ENCODE measurements around the gene PURB.
A peak's percentile ranks its signal among the peaks of the same experiment; 100 is the strongest.
"Not testable (repeated sequence)": the region's sequence is repeated elsewhere in the genome, so short reads cannot be mapped to it uniquely, and the experiment has no call there.

The PURB gene

DNA sequence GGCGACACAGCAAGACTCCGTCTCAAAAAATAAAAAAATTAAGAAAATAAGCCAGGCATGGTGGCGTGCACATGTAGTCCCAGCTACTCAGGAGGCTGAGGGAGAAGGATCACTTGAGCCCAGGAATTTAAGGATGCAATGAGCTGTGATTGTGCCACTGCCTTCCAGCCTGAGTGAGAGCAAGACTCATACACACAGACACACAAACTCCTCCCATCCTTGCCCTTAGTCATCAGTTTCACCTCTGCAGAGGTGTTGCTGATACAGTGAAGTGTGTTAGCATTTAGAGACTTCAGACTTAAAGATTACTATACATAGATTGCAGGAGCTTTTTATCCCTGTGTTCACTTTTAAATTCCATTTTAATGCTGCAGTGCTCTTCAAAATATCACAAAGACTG, 31.9 kb downstream of the PURB start:
- peaks cover 3 to 12% of the 10 kb centered on the region in 2 donors for H3K4me1 Mint-ChIP-seq
- DNase-seq (no peak), ATAC-seq (replicated peaks) (no peak)
- H3K9me3 Mint-ChIP-seq, result no peaks in the 10 kb centered on the region
- no peaks in the 10 kb centered on the region for H3K27me3 Mint-ChIP-seq
- no peak overlapping the region for H3K4me3 Mint-ChIP-seq
- H3K36me3 Mint-ChIP-seq, result no peaks in the 10 kb centered on the region
- H3K27ac Mint-ChIP-seq, result no peak overlapping the region

DNA sequence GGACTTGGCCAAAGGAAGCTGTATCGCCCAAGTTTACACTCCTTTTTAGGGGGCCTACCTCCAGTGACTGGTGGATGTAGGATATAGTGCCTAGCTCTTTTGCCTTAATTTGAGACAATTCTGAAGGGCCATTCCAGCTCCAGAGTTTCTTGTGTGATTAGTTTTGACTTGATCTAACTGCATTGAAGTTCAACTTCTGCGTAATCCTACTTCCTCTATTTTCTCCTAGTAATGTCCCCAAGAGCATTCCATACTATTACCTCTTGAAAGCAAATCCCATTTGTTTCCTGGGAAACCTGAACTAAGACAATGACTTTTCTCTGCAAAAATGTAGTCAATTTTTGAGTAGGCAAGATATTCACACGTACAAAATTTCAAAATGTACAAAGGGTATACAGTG, 32.7 kb downstream of the PURB start:
- ATAC-seq (replicated peaks), result no peak
- Mint-ChIP-seq H3K27me3 (no peaks in the 10 kb centered on the region), H3K27ac (no peak overlapping the region), H3K36me3 (no peaks in the 10 kb centered on the region), H3K9me3 (no peaks in the 10 kb centered on the region), H3K4me3 (no peak overlapping the region), H3K4me1 (peaks cover 3 to 12% of the 10 kb centered on the region in 2 donors)
- DNase-seq, result no peak

DNA sequence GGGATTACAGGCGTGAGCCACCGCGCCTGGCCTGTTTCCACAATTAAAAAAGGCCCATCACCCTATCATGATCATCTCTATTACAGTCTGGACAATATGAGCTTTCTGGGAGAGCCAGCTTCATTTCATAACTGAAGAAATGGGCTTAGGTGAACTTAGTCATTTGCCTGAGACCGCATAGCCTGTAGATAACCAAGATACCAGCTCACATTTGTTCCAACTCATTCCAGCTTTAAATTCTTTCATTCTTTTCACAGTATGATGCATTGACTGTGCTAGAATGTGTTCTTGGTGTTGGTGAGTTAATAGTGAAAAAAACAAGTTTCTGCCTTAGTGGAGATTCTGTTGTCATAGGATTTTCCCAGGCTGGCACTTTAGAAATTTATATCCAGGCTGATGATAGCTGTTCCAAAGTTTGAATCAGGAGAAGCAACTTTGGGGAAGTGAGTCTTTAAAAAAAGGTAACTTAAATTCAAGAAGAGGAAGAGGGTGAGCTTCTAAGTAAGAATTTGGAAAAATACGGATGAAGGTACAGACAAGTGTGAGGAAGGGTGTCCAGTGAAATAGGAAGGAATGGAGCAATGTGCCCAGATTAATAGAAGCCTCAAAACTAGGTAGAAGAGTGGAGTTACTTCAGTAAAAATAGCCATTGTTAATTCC, 35.3 kb downstream of the PURB start:
- no peaks in the 10 kb centered on the region for H3K27me3 Mint-ChIP-seq
- no peaks in the 10 kb centered on the region for H3K36me3 Mint-ChIP-seq
- no peak for DNase-seq
- no peak for ATAC-seq (replicated peaks)
- H3K4me1 Mint-ChIP-seq, result peaks cover 10 to 26% of the 10 kb centered on the region in 2 donors
- no peaks in the 10 kb centered on the region for H3K9me3 Mint-ChIP-seq
- H3K27ac Mint-ChIP-seq, result no peak overlapping the region
- peak overlapping the region; percentile 60 to 64 for H3K4me3 Mint-ChIP-seq

DNA sequence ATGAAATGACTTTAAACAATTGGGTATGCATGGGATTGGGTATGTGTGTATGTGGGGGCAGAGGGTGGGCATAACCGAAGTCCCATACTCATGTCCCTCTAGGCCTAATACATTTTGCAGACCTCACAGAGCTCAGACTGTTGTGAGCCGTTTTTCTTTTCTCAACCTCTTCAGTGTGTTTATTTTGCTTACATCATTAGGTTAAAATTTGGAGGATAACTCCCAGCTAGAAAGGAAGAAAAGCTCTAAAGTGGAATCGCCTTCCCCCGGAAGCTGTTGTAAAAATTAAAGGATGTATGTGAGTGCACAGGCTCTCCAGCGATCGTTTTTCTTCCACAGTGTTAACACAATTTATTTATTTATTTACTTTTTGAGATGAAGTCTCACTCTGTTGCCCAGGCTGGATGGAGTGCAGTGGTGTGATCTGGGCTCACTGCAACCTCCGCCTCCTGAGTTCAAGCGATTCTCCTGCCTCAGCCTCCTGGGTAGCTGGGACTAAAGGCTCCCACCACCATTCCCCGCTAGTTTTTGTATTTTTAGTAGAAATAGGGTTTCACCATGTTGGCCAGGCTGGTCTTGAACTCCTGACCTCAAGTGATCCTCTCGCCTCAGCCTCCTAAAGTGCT, 36.0 kb downstream of the PURB start:
- no peaks in the 10 kb centered on the region for H3K27me3 Mint-ChIP-seq
- H3K4me3 Mint-ChIP-seq, result peak overlapping the region; percentile 60 to 90
- H3K36me3 Mint-ChIP-seq, result no peaks in the 10 kb centered on the region
- no peaks in the 10 kb centered on the region for H3K9me3 Mint-ChIP-seq
- no peak for ATAC-seq (replicated peaks)
- H3K4me1 Mint-ChIP-seq, result peaks cover 13 to 29% of the 10 kb centered on the region in 2 donors
- no peak overlapping the region for H3K27ac Mint-ChIP-seq
- DNase-seq, result no peak

DNA sequence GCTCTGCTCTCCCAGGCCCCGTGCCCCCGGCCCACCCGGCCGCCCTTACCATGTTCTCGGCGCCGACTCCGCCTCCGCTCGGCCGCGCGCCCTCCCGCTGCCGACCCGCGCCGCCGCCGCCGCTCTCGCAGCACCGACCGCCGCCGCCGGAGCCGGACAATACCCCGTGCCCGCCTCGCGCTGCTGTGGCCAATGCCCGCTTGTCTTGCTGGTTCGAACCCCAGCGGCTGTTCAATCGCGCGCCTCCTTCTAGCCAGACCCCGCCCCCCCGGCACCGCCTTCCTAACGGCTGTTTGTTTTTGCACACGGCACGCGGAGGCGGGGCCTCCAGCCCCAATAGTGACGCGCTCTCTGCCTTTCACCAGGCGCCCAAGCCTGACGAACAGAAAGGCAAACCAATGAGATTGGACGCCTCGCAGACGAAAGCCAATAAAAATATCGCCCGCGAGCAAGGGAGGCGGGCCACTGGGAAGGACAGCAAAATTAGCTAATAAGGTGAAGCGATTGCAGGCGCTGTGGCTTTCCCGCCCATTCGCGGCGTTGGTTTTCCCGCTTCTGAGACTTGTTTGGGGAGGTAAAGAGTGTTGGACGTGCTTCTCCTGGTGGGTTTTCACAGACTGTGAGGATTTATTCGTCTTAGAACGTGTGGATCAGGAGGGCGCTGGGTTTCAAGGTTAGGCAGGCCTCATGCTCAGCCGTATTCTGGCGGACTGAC, 37.3 kb downstream of the PURB start, which contains the start of gene H2AZ2:
Gene H2AZ2 (minus strand): TSS at position 168 of the 715 bp plus-strand sequence. CDS start 116 bp downstream, at position 52.
- Mint-ChIP-seq H3K4me3 (peak within 1 kb of the TSS; percentile 90 to 94), H3K27ac (peak within 1 kb of the TSS; percentile 98), H3K27me3 (no peaks in the 10 kb centered on the region), H3K9me3 (no peaks in the 10 kb centered on the region), H3K4me1 (peaks cover 13 to 35% of the 10 kb centered on the region in 2 donors), H3K36me3 (no peaks in the 10 kb centered on the region)
- ATAC-seq (replicated peaks), result peak; percentile 89
- peak; percentile 99 for DNase-seq

DNA sequence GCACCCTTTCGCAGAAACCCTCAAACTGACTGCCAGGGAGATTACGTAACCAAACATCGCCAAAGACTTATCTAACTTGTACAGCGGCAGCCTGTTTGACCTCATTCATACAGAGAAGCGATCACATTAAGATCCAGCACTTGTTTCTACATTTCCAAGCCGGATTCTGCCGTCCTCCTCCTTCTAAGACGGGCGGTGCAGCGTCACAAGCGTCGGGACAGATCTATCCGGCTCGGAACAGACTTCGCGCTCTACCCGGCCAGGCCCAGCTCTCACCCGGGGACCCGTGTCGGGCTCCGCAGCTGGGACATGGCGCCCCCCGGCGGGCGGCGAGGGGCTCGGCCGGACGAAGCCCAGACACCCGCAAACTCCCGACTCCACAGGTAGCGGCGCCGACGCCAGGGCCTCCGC, 37.8 kb downstream of the PURB start:
- ATAC-seq (replicated peaks) (peak; percentile 76 to 78), DNase-seq (peak; percentile 87)
- Mint-ChIP-seq H3K4me3 (peak overlapping the region; percentile 90 to 94), H3K4me1 (peaks cover 14 to 39% of the 10 kb centered on the region in 2 donors), H3K36me3 (peaks cover 2 to 4% of the 10 kb centered on the region in 2 donors), H3K9me3 (no peaks in the 10 kb centered on the region), H3K27ac (peak overlapping the region; percentile 98), H3K27me3 (no peaks in the 10 kb centered on the region)

DNA sequence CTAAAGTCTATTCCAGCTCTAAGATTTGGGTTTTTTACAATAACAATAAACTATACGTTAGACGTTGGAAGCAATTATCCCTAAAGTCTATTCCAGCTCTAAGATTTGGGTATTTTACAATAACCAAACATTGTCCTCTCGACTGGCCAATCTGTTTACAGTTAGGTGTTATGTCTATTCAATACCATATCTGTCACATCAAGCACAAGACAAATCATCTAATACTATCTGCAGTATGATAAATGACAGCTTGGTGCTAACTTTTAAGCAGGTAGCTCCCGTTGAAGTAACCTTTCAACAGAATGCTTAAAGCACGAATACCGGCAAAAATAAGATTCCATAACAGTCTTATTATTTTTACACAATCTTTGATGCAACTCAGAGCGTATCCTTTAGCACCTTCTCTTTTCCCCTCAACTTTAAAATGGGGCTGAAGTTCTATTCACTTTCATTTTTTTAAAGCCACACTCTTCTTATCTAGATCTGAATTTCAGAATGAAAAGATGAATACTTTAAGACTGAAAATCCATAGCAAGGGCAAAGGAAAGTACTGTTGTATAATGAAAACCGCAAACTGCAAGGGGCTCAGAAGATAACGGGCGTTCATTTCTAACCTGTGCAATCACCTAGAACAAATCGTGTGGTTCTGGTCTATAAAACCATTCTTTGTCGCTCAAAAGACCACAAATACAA, 38.4 kb downstream of the PURB start:
- peaks cover 18 to 44% of the 10 kb centered on the region in 2 donors for H3K4me1 Mint-ChIP-seq
- H3K4me3 Mint-ChIP-seq, result peak overlapping the region; percentile 90 to 94
- no peak for ATAC-seq (replicated peaks)
- H3K9me3 Mint-ChIP-seq, result no peaks in the 10 kb centered on the region
- no peak for DNase-seq
- H3K27me3 Mint-ChIP-seq, result no peaks in the 10 kb centered on the region
- H3K36me3 Mint-ChIP-seq, result peaks cover 6 to 7% of the 10 kb centered on the region in 2 donors
- H3K27ac Mint-ChIP-seq, result peak overlapping the region; percentile 98

DNA sequence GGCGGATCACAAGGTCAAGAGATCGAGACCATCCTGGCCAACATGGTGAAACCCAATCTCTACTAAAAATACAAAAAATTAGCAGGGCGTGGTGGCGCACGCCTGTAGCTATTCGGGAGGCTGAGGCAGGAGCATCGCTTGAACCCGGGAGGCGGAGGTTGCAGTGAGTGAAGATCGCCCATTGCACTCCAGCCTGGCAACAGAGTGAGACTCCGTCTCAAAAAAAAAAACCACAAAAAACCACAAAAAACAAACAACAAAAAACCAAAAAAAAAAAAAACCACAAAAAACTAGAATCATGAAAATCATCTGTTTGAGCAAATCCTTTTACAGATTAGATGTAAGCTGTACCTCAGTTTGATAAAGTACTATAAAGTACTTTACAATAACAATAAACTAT, 38.9 kb downstream of the PURB start:
- Mint-ChIP-seq H3K4me1 (peaks cover 21 to 50% of the 10 kb centered on the region in 2 donors), H3K4me3 (peak overlapping the region; percentile 90 to 94), H3K36me3 (peaks cover 10 to 11% of the 10 kb centered on the region in 2 donors), H3K27ac (peak overlapping the region; percentile 87)
- DNase-seq; ATAC-seq (replicated peaks); H3K9me3 Mint-ChIP-seq; H3K27me3 Mint-ChIP-seq: not testable (repeated sequence)

DNA sequence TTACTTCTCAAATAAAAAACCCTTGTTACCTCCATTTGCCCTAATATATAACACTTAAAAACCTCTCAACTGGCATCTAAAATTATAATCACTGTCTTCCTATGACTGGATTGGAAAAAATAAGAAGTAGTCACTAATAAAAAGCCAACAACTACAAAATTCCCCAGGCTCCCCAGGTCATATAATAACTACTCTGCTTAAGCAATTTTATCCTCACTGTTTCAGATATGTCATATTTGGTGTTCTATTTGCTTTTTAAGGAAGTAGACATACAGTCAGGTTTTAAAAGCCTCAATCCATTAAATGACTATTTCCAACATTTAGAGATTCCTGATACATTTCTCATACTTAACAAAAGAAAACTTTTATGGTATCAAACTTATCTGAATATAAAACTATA, 39.9 kb downstream of the PURB start:
- H3K36me3 Mint-ChIP-seq, result peaks cover 10 to 15% of the 10 kb centered on the region in 2 donors
- H3K27me3 Mint-ChIP-seq, result no peaks in the 10 kb centered on the region
- ATAC-seq (replicated peaks), result no peak
- H3K4me1 Mint-ChIP-seq, result peaks cover 21 to 50% of the 10 kb centered on the region in 2 donors
- DNase-seq, result no peak
- no peak overlapping the region for H3K4me3 Mint-ChIP-seq
- H3K9me3 Mint-ChIP-seq, result no peaks in the 10 kb centered on the region
- no peak overlapping the region for H3K27ac Mint-ChIP-seq

DNA sequence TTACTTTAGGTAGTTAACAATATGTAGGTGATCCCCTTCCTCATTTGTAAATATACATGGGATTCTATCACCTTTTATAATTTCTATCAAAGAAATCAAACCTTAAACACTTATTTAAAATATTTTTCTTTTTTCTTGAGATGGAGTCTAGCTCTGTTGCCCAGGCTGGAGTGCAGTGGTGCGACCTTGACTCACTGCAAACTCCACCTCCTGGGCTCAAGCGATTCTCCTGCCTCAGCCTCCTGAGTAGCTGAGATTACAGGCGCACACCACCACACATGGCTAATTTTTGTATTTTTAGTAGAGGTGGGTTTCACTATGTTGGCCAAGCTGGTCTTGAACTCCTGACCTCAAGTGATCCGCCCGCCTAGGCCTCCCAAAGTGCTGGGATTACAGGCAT, 41.9 kb downstream of the PURB start:
- DNase-seq, H3K9me3 Mint-ChIP-seq: not testable (repeated sequence)
- H3K36me3 Mint-ChIP-seq, result peaks cover 17 to 22% of the 10 kb centered on the region in 2 donors

DNA sequence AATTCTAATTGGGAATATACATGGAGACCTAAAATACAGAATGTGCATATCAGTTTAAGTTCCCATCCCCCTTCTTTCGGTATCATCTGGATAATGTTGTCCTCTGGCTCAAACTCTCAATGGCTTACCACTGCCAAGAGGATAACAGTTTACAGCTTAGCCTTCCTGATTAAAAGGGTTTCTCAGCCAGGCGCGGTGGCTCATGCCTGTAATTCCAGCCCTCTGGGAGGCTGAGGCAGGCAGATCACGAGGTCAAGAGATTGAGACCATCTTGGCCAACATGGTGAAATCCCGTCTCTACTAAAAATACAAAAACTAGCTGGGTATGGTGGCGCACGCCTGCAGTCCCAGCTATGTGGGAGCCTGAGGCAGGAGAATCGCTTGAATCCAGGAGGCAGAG, 42.7 kb downstream of the PURB start:
- Mint-ChIP-seq H3K36me3 (peaks cover 19 to 24% of the 10 kb centered on the region in 2 donors), H3K4me1 (peaks cover 23 to 44% of the 10 kb centered on the region in 2 donors)
- not testable (repeated sequence) for H3K27me3 Mint-ChIP-seq; DNase-seq; H3K9me3 Mint-ChIP-seq; H3K4me3 Mint-ChIP-seq; H3K27ac Mint-ChIP-seq; ATAC-seq (replicated peaks)

More for the DNA sequence above, 41.9 kb downstream of the PURB start:
- not testable (repeated sequence) for ATAC-seq (replicated peaks); H3K27me3 Mint-ChIP-seq; H3K4me3 Mint-ChIP-seq; H3K27ac Mint-ChIP-seq
- H3K4me1 Mint-ChIP-seq, result peaks cover 23 to 44% of the 10 kb centered on the region in 2 donors

DNA sequence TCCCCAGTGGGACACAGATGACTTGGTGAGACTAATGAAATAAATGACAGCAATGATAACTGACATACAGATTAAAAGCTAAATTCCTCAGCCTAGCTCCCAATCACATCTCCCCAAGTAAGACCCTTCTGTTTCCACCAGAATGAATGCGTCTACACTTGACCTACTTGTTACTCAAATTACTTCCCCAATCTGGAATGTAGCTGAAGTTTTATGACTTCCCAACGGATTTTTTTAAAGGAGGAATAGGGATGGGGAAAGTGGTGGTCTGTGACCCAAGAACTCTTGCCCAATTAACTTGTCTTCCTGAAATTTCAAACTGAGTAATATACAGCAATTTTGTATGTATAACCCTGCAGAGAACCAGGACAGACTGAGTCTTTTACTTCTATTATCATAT, 46.6 kb downstream of the PURB start:
- peaks cover 24 to 36% of the 10 kb centered on the region in 2 donors for H3K36me3 Mint-ChIP-seq
- H3K27ac Mint-ChIP-seq, result no peak overlapping the region
- no peaks in the 10 kb centered on the region for H3K27me3 Mint-ChIP-seq
- H3K9me3 Mint-ChIP-seq, result no peaks in the 10 kb centered on the region
- ATAC-seq (replicated peaks) (no peak), DNase-seq (no peak)
- peaks cover 11 to 15% of the 10 kb centered on the region in 2 donors for H3K4me1 Mint-ChIP-seq
- no peak overlapping the region for H3K4me3 Mint-ChIP-seq

DNA sequence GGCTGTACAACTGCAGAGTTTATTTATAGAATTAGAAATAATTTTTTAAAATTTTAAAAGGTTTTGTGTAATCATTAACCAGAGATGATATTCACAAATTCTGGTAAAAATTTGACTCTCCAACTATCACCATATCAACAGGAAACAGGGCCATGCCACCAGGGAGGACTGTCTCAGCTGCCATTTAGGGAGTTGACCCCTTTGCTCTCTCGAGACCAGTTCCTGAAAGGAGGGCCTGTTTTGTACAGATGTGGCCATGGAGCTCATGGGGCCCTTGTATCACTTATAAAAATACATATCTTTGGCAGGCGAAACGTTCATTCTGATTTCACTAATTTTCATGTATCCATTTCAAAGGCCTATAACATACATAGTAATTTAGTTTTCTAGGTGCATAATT, 57.8 kb downstream of the PURB start:
- H3K27ac Mint-ChIP-seq, result peak overlapping the region; percentile 37
- ATAC-seq (replicated peaks), result no peak
- peaks cover 4 to 38% of the 10 kb centered on the region in 2 donors for H3K36me3 Mint-ChIP-seq
- H3K27me3 Mint-ChIP-seq, result no peaks in the 10 kb centered on the region
- no peak for DNase-seq
- H3K4me1 Mint-ChIP-seq, result peaks cover 7 to 8% of the 10 kb centered on the region in 2 donors
- no peaks in the 10 kb centered on the region for H3K9me3 Mint-ChIP-seq
- no peak overlapping the region for H3K4me3 Mint-ChIP-seq

Data from stimulated activated naive B cell treated with anti-CD40 and anti-IgM and Interleukin-4, amounts not matched to agents 10 μg/mL and 1 μg/mL and 100 μg/mL, for 72 hours (primary cell).